NCI-H345 (cell line): ENCODE results near the gene HOGA1.
"Not testable (repeated sequence)": the region's sequence is repeated elsewhere in the genome, so short reads cannot be mapped to it uniquely, and the experiment has no call there.

ENCODE experiments used
- DNase-seq: peaks from one replicate; lab custom pipeline; 2025; lab: John Stamatoyannopoulos, UW

HOGA1 gene

DNA sequence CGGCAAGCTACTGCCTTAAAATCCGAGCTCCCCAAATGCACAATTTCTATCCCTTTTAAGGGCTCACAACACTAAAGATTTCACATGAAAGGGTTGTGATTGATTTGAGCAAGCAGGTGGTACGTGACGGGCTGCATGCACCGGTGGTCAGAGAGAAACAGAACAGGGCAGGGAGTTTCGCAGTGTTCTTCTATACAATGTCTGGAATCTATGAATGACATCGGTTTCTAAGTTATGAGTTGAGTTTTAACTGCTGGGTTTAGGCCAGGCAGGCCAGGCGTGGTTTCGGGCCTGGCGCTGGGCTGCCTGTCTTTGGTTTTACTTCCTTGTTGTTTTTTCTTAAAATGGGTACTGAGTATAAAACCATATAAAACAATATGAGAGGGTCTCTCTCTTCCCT lies 28.6 kb upstream of the HOGA1 start:
- not testable (repeated sequence) for DNase-seq

DNA sequence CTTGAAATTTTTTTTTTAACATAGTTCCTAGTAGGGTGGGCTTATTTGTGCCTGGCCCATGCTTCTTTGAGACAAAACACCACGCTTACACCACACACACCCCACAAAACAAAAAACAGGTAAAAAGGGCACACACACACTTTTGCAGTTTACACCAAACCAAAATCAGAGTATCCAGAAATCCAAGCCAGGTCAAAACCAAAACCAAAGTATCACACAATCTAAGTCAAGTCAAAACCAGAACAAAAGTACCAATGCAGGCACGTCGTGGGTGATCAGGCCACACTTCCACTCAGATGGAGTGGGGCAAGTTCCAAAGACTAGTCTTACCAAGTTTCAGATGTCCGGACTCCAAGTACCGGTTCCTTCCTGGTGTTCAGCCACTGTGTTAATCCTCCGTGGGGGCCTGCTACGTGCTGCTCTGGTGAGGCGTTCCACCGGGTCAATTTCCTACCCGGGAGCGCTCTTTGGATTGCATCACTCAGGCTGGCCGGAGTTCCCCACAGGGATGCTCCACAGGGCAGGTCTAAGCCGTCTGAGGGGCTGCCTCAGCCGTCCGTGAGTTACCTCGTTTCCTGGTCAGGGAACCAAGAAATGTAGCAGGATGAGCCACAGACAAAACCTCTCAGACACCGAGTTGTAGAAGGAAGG lies 23.3 kb upstream of the HOGA1 start:
- DNase-seq: not testable (repeated sequence)

DNA sequence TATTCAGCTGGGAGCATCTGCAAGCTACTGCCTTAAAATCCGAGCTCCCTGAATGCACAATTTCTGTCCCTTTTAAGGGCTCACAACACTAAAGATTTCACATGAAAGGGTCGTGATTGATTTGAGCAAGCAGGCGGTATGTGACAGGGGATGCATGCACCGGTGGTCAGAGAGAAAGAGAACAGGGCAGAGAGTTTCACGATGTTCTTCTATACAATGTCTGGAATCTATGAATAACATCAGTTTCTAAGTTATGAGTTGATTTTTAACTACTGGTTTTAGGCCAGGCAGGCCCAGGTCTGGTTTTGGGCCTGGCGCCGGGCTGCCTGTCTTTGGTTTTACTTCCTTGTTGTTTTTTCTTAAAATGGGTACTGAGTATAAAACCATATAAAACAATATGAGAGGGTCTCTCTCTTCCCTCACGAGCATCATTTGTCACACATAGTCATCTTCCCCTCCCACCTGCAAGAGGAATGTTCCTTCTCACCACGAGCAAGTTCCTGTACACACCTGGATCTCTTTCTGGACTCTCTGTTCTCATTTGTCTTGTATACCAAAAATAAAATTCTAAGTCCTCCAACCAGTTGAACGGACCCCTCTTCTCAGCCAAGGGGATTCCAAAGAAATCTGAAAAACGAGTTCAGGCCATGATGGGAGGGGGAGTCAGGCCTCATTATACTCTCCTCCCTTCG lies 22.7 kb upstream of the HOGA1 start:
- DNase-seq: not testable (repeated sequence)

DNA sequence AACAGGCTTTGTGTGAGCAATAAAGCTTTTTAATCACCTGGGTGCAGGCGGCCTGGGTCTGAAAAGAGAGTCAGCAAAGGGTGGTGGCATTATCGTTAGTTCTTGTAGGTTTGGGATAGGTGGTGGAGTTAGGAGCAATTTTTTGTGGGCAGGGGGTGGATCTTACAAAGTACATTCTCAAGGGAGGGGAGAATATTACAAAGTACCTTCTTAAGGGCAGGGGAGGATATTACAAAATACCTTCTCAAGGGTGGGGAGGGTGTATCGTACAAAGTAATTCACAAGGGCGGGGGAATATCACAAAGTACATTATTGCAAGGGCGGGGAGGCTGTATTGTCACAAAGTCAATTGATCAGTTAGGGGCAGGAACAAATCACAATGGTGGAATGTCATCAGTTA lies 21.9 kb upstream of the HOGA1 start:
- DNase-seq: not testable (repeated sequence)

DNA sequence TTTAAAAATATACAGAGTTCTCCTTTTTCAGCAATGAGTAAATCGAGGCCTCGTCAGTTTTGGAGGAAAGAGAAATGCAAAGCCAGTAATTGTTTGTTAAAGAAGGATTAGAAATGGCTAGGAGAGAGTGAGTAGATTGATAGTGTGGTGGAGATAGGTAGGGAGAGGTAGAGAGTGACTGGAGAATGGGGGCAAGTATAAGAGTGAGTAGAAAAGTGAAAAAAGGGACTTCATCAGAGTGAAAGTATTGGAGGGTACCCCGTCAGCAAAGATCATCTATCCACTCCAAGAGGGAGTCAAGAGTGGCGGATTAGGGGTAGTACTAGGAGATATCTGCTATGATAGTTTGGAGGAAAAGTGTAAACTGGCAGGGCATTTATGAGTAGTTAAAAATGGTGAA lies 20.9 kb upstream of the HOGA1 start:
- DNase-seq: no peak

DNA sequence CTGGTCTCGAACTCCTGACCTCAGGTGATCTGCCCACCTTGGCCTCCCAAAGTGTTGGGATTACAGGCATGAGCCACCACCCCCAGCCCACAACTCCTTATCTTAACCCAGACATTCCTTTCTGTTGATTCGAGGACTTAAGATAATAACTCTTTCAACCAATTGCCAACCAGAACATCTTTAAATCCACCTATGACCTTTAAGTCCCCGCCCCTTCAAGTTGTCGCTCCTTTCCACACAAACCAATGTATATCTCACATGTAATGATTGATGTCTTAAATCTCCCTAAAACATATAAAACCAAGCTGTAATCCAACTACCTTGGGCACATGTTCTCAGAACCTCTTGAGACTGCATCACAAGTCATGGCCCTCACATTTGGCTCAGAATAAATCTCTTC lies 19.4 kb upstream of the HOGA1 start:
- DNase-seq: no peak

DNA sequence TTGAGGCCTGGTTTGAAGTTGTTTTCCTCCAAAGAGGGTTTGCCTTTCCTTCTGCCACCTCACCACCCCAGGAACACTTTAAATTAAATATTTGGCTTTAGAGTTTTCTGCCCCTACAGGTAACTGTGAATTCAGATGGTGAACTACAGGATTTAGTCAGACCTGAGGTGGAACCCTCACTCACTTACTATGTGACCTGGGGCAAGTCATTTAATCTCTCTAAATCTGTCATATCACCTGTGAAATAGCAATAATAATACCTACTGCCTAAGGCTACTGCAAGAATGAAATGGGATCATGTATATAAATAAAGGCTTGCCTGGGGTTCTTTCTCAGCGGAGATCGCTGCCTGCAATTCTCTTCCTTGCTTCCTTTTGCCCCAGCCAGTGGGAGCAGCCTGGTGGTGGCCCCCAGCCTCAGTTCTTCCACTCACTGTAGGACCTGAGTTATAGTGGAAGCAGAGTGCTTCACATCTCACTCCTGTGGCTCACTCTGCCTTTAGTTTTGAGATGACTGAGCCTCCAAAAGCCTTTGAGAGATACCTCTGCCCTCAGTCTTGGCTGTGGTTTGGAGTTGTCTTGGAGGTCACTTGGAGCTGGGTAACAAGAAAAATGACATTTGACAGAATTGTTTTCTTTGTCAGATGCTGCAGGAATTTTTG lies 17.7 kb upstream of the HOGA1 start:
- DNase-seq: no peak

DNA sequence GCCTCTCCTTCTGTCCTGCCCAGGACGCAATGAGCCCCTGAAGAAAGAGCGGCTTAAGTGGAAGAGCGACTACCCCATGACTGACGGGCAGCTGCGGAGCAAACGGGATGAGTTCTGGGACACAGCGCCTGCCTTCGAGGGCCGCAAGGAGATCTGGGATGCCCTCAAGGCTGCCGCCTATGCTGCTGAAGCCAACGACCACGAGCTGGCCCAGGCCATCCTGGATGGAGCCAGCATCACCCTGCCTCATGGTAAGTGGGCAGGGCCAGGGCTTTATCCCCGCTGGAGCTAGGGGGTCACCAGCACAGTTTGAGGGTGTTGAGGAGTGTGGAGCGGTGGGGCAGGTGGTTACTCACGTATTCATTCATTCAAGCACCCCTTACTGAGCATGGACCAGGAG lies 16.3 kb upstream of the HOGA1 start:
- no peak for DNase-seq

DNA sequence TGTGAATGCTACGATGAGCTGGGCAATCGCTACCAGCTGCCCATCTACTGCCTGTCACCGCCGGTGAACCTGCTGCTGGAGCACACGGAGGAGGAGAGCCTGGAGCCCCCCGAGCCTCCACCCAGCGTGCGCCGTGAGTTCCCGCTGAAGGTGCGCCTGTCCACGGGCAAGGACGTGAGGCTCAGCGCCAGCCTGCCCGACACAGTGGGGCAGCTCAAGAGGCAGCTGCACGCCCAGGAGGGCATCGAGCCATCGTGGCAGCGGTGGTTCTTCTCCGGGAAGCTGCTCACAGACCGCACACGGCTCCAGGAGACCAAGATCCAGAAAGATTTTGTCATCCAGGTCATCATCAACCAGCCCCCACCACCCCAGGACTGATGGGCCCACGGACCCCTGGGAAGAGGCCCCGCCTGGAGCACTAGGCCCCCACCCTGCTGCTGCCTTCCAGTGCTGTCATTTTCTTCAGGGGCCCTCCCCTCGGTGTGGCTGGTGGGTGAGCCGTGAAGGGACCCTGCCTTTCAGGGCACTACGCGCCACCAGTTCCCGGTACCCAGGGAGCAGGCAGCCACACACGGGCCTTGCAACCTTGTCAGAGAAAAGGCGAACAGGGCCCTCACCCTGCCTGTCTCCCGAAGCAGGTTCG lies 13.9 kb upstream of the HOGA1 start:
- no peak for DNase-seq

DNA sequence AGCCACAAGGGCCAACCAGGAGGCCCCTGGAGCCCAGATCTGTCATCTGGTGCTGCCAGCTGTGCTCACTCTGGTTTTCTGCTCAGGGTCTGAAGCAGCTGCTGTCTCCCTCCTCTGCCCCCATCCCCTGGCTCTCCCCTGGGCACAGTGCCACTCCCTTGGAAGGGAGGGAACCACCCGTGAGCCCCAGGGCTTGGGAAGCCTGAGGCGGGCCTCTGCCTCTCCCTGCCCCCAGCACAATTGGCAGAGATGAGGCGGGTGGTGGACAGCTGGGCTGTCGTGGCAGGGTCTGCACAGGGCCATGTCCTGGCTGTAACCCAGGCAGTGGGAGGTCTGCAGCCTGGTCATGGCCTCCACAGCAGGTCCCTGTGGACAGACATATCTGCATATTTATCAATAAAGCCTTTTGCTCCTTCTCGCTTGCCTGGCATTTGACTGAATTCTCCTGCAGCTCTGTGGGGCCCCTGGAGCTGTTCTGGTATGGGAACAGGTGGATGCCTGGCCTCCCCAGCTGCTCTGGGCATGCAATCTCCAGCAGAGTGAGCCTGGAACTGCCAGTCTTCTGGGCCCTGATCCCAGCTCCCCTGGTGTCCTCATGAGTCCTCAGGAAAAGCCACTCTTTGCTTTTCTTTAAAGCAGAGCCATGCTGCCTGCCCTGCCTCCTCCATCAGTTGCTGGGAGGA lies 13.3 kb upstream of the HOGA1 start:
- DNase-seq: no peak

DNA sequence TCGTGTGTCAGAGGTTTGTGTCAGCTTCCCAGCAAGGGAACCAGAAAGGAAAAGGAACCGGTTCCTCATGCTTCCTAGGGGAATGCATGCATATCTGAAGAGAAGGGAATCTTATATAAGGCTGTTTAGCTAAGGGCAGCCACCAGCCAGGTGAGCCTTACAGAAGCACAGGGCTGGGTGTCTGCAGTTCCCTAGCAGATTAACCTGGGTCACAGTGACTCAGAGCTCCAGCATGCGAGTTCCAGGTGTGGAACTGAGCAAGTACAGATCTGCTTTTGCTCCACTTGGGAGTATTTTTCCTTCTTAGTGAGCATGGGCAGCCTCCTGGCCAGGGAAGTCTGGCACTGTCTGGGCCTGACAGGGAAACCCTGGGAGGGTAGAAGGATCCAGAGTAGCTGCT lies 12.6 kb upstream of the HOGA1 start:
- no peak for DNase-seq

DNA sequence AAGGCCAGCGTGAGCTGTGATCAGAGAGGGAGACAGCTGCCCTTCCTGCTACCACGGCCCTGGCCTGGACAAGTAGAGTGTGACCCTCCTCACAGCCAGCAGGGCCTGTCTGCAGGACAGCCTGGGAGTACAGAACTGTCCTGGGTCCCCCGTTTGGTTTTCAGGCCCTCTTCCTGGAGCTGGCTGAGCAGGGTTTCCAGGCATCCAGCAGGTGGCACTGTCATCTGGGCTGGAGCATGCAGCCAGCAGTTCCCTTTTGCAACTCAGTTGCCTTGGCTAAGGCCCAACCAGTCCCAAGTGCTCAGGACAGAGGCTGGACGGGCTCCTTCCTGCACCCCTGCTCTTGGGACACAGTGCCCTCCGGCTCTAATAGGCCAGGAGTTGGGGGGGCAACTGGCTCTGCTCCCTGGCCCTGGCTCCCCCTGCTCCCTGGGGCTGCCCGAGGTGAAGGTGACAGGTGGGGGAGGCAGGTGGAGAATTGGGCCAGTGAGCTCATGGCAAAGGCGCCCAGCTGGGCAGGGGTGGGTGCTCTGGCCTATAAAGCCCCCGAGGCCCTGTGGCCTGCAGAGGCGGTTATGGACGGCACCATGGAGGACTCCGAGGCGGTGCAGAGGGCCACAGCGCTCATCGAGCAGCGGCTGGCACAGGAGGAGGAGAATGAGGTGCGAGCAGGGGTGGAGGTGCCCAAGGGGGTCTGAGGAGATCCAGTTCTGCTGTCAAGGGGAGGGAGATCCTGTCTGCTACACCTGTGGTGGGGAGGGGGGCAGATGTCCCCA lies 11.8 kb upstream of the HOGA1 start, which contains the start of gene ANKRD2:
TSS of gene ANKRD2 (plus strand) at position 566 of the 776 bp plus-strand sequence. CDS start at position 576, 10 bp downstream.
- peak; percentile 27 for DNase-seq

DNA sequence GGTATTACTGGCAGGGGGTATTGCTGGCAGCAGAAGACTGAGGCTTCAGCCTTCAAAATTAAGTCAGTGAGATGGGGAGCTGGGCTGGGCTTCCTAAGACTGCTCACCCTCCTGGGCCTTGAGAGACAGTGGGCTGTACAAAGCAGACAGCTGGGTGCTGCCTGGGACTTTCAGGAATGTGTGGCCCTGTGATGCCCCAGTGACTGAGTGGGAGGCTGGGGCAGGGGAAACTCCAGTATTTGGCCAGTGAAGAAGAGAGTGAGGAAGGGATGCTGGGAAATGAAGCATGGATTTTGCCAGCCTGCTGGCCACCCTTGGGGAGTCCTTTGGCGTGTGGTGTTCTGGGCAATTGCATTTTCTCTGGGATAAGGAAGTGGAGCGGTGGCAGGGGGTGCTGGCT lies 11.2 kb upstream of the HOGA1 start:
- no peak for DNase-seq

DNA sequence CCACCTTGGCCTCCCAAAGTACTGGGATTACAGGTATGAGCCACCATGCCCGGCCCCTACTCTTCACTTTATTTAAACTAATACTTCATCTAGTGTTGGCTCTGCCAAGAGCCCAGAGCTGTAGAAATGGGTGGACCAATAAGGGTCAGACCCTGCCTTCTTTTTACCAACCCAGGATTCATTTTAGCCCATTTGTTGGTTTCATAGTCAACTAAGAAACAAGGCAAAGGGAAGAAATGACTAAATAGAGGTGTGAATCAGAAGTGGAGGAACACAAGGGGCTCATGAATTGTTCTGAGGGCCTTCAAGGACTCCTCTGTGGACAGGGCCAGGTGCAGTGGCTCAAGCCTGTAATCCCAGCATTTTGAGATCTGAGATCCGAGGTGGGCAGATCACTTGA lies 10.5 kb upstream of the HOGA1 start:
- DNase-seq: no peak

DNA sequence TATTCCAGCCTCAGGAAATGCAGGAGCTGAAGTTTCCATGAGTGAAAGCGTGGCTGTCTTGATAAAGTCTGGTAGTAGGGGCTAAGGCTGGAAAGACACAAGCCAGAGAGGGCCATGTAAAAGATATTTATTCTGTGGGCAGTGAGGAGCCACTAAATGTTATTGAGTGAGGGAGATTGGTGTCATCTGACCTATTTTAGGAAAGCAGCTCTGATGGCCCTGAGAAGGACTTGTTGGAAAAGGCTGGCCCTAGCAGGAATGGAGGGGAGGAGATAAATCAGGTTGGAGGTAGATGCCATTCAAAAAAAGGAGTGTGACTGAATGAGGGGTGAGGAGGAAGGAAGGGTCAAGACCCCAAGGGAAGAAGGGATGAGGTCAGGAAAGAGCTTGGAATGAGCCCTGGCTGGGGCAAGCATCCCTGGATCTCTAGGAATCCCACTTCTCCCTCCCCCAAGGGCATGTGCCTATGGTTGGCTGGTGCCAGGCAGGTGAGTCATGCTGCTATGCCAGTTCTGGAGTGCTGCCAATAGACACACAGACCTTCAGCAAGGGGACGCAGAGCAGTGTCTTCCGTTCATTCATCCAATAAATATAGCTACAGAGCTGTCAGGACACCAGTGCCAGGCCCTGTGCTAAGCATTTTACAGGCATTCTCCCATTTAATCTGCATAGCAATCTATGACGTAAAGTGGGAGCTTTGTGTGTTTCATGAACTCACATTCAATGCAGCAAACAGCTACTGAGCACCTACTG lies 9.6 kb upstream of the HOGA1 start:
- DNase-seq: peak; percentile 87

DNA sequence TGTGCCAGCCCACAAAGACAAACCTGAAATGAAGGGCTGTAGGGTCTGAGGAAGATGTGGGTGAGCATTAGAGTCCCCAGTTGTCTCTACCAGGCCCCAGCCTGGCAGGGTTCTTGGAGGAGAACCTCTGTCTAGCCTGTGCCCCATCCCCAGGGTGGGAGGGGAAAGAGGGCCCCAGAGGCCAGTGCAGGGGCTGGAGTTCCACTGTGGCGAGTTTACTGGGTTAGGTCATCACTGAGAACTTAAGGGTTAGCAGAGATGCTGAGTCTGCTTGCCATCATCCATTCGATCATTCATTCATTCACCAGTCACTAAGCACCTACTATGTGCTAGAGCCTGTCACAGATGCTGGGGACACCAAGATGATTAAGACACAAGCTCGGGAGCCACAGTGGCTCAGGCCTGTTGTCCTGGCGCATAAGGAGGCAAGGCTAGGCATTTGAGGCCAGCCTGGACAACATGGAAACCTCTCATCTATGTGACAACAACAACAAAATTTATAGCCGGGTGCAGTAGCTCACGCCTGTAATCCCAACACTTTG lies 9.0 kb upstream of the HOGA1 start:
- DNase-seq: no peak

DNA sequence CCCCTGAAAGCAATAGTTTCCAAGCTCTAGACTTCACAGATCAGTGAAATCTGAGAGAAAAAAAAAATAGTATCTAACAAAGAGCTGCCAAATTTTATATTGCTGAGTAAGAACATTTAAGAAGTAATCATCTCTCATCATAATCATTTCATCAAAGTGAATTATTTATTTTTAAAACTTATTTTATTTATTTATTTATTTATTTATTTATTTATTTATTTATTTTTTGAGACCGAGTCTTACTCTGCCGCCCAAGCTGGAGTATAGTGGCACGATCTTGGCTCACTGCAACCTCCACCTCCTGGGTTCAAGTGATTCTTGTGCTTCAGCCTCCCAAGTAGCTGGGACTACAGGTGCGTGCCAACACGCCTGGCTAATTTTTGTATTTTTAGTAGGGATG lies 7.7 kb upstream of the HOGA1 start:
- not testable (repeated sequence) for DNase-seq

DNA sequence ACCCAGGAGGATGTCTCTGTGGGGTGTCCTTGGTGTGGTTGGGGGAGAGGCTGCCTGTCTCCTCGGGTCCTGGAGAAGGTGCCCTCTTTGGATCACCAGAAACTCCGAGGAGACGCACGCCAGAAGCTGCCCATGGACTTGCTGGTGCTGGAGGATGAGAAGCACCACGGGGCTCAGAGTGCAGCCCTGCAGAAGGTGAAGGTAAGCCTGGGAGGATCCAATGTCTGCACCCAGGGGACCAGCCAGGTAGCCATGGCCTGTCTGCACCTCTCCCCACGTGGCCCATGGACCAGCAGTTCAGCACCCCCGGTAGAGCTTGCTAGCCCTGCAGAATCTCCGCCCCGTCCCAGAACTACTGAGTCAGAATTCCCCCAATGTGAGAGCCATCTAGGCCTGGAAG lies 6.5 kb upstream of the HOGA1 start:
- no peak for DNase-seq

DNA sequence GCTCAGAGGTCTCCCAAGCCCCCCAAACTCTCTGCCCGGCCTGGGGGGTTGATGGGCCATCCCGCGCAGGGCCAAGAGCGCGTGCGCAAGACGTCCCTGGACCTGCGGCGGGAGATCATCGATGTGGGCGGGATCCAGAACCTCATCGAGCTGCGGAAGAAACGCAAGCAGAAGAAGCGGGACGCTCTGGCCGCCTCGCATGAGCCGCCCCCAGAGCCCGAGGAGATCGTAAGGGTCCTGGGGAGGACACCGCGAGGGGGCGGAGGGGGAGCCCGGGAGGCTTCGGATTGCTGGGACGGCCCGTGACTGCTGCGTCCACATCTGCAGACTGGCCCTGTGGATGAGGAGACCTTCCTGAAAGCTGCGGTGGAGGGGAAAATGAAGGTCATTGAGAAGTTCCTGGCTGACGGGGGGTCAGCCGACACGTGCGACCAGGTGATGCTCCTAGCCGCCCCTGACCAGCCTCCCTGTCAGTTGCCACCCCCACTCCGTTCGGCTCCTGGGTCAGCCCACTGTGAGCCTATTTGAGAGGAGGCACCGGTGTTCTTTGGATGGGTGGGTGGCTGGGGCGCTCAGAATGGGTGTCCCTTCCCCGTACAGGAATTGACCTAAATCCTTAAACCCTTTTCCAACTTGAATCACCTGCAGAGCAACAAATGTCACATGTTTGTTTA lies 5.9 kb upstream of the HOGA1 start:
- DNase-seq: no peak
